RWPE2 (cell line): ENCODE data around the gene MRPL11.
A peak's percentile ranks its signal among the peaks of the same experiment; 100 is the strongest.

Experiments used
- ATAC-seq: fragments of 200-7000 bp; cut with Tn5 transposase; 3 replicates; pipeline ENCODE4 v1.9.1; 2021; ENCODE audit warnings: low read depth
- DNase-seq: peaks from one replicate; pipeline ENCODE4 v3.0.0-alpha.2; 2020; ENCODE audit warnings: low spot score
- H3K27ac ChIP-seq: fragments of 450-650 bp; 2 replicates; pipeline ENCODE4 v1.5.1; 2017; ENCODE audit warnings: mild to moderate bottlenecking; ENCODE audit not compliant: poor library complexity, severe bottlenecking
- H3K27me3 ChIP-seq: fragments of 250-450 bp; sonication (Bioruptor Pico); 2 replicates; pipeline ENCODE4 v1.5.1; 2021; ENCODE audit warnings: mild to moderate bottlenecking, moderate library complexity; ENCODE audit not compliant: insufficient read depth, poor library complexity, severe bottlenecking
- H3K36me3 ChIP-seq: fragments of 250-450 bp; sonication (Bioruptor Pico); 2 replicates; pipeline ENCODE4 v1.5.1; 2020; ENCODE audit warnings: low read depth, mild to moderate bottlenecking, moderate library complexity
- H3K4me1 ChIP-seq: fragments of 250-450 bp; sonication (Bioruptor Pico); 2 replicates; pipeline ENCODE4 v1.5.1; 2021; ENCODE audit warnings: mild to moderate bottlenecking, moderate library complexity; ENCODE audit not compliant: insufficient read depth, poor library complexity, severe bottlenecking
- H3K4me3 ChIP-seq: fragments of 250-450 bp; sonication (Bioruptor Pico); 2 replicates; pipeline ENCODE4 v1.5.1; 2021; ENCODE audit warnings: mild to moderate bottlenecking, moderate library complexity; ENCODE audit not compliant: severe bottlenecking
- H3K9me3 ChIP-seq: fragments of 250-450 bp; sonication (Bioruptor Pico); 2 replicates; pipeline ENCODE4 v1.5.1; 2021; ENCODE audit warnings: mild to moderate bottlenecking, moderate library complexity; ENCODE audit not compliant: severe bottlenecking
- CTCF ChIP-seq: fragments of 450-650 bp; IDR thresholded peaks from one replicate; pipeline ENCODE4 v1.5.1; 2017; ENCODE audit warnings: mild to moderate bottlenecking, moderate library complexity; ENCODE audit not compliant: poor library complexity, severe bottlenecking

The MRPL11 gene

GRCh38 chr11:66411323-66411722 is 27.3 kb downstream of the MRPL11 start:
- H3K36me3 ChIP-seq = no peaks in the 10 kb centered on the region
- H3K27ac ChIP-seq = no peak overlapping the region
- H3K9me3 ChIP-seq = peaks cover 2% of the 10 kb centered on the region
- no peak for DNase-seq
- no peak overlapping the region for H3K4me3 ChIP-seq
- ATAC-seq = no peak
- H3K4me1 ChIP-seq = no peaks in the 10 kb centered on the region
- H3K27me3 ChIP-seq = peaks cover 13% of the 10 kb centered on the region
- TF ChIP-seq CTCF = no peak

GRCh38 chr11:66410191-66410590 is 28.5 kb downstream of the MRPL11 start:
- Histone ChIP-seq H3K9me3 (no peaks in the 10 kb centered on the region), H3K4me3 (no peak overlapping the region), H3K36me3 (no peaks in the 10 kb centered on the region), H3K27me3 (peaks cover 12% of the 10 kb centered on the region), H3K4me1 (no peaks in the 10 kb centered on the region), H3K27ac (no peak overlapping the region)
- no peak for TF ChIP-seq CTCF
- DNase-seq (no peak), ATAC-seq (no peak)

- Histone ChIP-seq H3K4me3 (no peak overlapping the region), H3K4me1 (no peaks in the 10 kb centered on the region), H3K9me3 (no peaks in the 10 kb centered on the region), H3K27ac (no peak overlapping the region), H3K27me3 (peaks cover 17% of the 10 kb centered on the region), H3K36me3 (no peaks in the 10 kb centered on the region)
- DNase-seq (no peak), ATAC-seq (no peak)
- no peak for TF ChIP-seq CTCF
Measured at GRCh38 chr11:66409226-66409625, 29.4 kb downstream of the MRPL11 start.

- peak; percentile 99 for TF ChIP-seq CTCF
- ATAC-seq (peak; percentile 69), DNase-seq (no peak)
- H3K36me3 ChIP-seq = no peaks in the 10 kb centered on the region
- no peaks in the 10 kb centered on the region for H3K9me3 ChIP-seq
- H3K27me3 ChIP-seq = peaks cover 23% of the 10 kb centered on the region
- peak overlapping the region; percentile 22 for H3K4me3 ChIP-seq
- no peak overlapping the region for H3K27ac ChIP-seq
- no peaks in the 10 kb centered on the region for H3K4me1 ChIP-seq
Measured at GRCh38 chr11:66408488-66409214, 30.0 kb downstream of the MRPL11 start.

GRCh38 chr11:66407651-66408050 is 31.0 kb downstream of the MRPL11 start:
- no peak for ATAC-seq
- no peak for DNase-seq
- Histone ChIP-seq H3K27ac (no peak overlapping the region), H3K4me3 (no peak overlapping the region), H3K36me3 (no peaks in the 10 kb centered on the region), H3K9me3 (no peaks in the 10 kb centered on the region), H3K27me3 (peaks cover 29% of the 10 kb centered on the region), H3K4me1 (no peaks in the 10 kb centered on the region)
- TF ChIP-seq CTCF = no peak
